Activated CD8-positive, alpha-beta T cell treated with anti-CD3 and anti-CD28 coated beads for 36 hours (primary cell): ENCODE data around the gene PIAS4. TPM values are rescaled to one million over a fixed set of nuclear protein-coding genes. Genes with fewer than 3 reads are reported as not detected.
"Not testable (repeated sequence)": the region's sequence is repeated elsewhere in the genome, so short reads cannot be mapped to it uniquely, and the experiment has no call there.

Experiments
- ATAC-seq: fragments of 200-7000 bp; cut with Tn5 transposase; one replicate; pipeline ENCODE4 v1.10.0; 2021; ENCODE audit warnings: mild to moderate bottlenecking, moderate library complexity
- CTCF ChIA-PET: fragments of 350-600 bp; sonication (Branson Sonifier 250); formaldehyde crosslinking; loops from one replicate; lab custom pipeline; 2021; ENCODE audit warnings: antibody characterized with exemption; lab: Charles Lee
- POLR2A ChIA-PET: fragments of 350-600 bp; sonication (Branson Sonifier 250); formaldehyde crosslinking; loops from one replicate; lab custom pipeline; 2021; ENCODE audit warnings: antibody characterized with exemption; lab: Charles Lee
- DNase-seq: peaks from one replicate; pipeline ENCODE4 v3.0.0-alpha.2; 2020
- H3K27ac Mint-ChIP-seq: one replicate; pipeline ENCODE4 v1.8.0; 2021; ENCODE audit warnings: mild to moderate bottlenecking, mixed read lengths
- H3K27me3 Mint-ChIP-seq: one replicate; pipeline ENCODE4 v1.8.0; 2021; ENCODE audit warnings: mixed read lengths
- H3K36me3 Mint-ChIP-seq: one replicate; pipeline ENCODE4 v1.8.0; 2021; ENCODE audit warnings: low read depth, mixed read lengths
- H3K4me1 Mint-ChIP-seq: one replicate; pipeline ENCODE4 v1.8.0; 2021; ENCODE audit warnings: low read depth, mixed read lengths
- H3K4me3 Mint-ChIP-seq: one replicate; pipeline ENCODE4 v1.8.0; 2021; ENCODE audit warnings: mild to moderate bottlenecking, moderate library complexity, mixed read lengths
- H3K9me3 Mint-ChIP-seq: one replicate; pipeline ENCODE4 v1.8.0; 2021; ENCODE audit warnings: mixed read lengths
- intact Hi-C: fragments of 100-400 bp; cut with micrococcal nuclease; formaldehyde crosslinking; loops from one replicate; pipeline ENCODE4 v1.10.0; 2022
- total RNA-seq, 2 experiments: library from RNA; stranded (reverse); gene quantifications; one replicate each; pipeline ENCODE4 v1.2.3, GENCODE V29; 2021
- TF ChIP-seq, protein P1 (sequence below): fragments of 200-600 bp; IDR thresholded peaks from one replicate; pipeline ENCODE4 v1.8.0; 2022; ENCODE audit warnings: antibody characterized with exemption, mild to moderate bottlenecking

The PIAS4 gene
- total RNA-seq, 2 experiments from 2014 or later = 22.2 TPM

DNA sequence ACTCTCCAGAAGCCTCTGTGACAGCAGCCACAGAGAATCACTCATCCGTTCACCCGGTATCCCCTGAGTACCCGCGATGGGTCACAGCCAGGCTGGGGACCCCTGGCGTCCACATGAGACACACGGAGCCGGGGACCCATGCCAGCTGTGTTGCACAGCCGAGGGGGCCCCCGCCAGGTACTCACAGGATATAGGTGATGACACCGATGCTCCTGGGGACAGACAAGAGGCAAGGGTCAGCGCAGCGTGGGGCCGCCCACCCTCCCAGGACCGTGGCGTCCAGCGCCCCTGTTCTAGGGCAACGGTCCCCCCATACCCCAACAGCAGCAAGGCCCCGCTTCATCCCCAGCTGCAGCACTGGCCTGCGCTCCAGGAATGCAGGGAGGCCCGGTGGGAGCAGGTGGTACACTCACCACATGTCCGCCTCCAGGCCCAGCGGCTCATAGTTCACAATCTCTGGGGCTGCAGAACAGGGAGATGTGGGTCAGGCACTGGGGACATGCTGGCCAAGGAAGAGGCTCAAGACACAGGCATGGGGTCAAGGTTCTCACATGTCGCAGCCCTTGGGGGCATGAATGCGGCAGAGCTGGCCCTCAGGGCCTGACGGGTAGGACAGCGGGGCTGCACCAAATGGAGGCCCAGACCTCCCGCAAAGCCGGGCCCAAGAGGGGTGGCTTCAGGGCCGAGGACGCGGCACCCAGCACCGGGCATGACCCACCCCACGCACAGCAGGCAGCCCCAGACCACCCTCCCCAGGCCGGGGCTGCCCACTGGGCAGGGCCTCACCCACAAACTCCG, 43.9 kb upstream of the PIAS4 start:
- Mint-ChIP-seq H3K4me1 (peaks cover 5% of the 10 kb centered on the region), H3K36me3 (peaks cover 10% of the 10 kb centered on the region), H3K27ac (no peak overlapping the region), H3K9me3 (no peaks in the 10 kb centered on the region), H3K4me3 (no peak overlapping the region), H3K27me3 (no peaks in the 10 kb centered on the region)
- TF ChIP-seq, protein P1, sequence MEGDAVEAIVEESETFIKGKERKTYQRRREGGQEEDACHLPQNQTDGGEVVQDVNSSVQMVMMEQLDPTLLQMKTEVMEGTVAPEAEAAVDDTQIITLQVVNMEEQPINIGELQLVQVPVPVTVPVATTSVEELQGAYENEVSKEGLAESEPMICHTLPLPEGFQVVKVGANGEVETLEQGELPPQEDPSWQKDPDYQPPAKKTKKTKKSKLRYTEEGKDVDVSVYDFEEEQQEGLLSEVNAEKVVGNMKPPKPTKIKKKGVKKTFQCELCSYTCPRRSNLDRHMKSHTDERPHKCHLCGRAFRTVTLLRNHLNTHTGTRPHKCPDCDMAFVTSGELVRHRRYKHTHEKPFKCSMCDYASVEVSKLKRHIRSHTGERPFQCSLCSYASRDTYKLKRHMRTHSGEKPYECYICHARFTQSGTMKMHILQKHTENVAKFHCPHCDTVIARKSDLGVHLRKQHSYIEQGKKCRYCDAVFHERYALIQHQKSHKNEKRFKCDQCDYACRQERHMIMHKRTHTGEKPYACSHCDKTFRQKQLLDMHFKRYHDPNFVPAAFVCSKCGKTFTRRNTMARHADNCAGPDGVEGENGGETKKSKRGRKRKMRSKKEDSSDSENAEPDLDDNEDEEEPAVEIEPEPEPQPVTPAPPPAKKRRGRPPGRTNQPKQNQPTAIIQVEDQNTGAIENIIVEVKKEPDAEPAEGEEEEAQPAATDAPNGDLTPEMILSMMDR = no peak
- ATAC-seq (no peak), DNase-seq (no peak)
- ChIA-PET POLR2A (interaction anchor here (1.0 to 1.4 kb wide), 3 partner anchors 8 to 21 kb away, joined by 3 to 4 read pairs (median 4); no protein-coding TSS in a partner anchor), CTCF (no interaction called here)
- intact Hi-C loops = no loop called here

DNA sequence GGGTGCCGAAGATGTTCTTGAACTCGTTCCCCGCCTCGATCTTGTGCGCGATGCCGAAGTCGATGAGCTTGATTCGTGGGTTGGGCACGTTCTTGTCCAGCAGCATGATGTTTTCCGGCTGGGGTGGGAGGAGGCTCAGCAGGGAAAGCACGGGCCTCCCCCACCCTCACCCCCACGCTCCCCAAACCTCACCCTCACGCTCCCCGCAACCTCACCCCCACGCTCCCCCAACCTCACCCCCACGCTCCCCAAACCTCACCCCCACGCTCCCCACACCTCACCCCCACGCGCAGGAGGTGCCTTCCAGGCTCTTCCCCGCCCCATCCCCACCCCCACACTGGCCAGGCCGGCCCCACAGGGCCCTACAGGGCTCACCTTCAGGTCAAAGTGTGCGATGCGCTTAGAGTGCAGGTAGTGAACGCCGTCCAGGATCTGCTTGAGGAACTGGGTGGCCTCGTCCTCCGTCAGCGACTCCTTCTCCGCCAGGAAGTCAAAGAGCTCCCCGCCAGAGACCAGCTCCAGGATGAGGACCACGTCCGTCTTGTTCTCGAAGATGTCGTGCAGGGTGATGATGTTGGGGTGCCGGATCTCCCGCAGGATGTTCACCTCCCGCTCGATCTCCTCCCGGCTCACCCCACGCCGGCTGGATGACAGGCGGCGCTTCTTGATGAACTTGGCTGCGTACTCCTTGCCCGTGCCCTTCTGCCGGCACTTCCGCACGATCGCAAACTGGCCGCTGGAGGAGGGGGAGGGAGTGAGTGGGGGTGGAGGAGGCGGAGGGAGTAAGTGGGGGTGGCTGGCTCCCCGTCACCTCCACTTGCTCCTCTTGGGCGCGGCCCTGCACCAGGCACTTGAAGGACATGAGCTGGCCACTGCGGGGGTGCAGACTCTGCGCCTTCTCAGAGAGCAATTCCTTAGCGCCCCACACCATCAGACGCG, 43.0 kb upstream of the PIAS4 start:
- ATAC-seq (no peak), DNase-seq (no peak)
- Mint-ChIP-seq H3K4me1 (peaks cover 9% of the 10 kb centered on the region), H3K27me3 (no peaks in the 10 kb centered on the region), H3K36me3 (peaks cover 12% of the 10 kb centered on the region), H3K9me3 (no peaks in the 10 kb centered on the region), H3K27ac (no peak overlapping the region), H3K4me3 (no peak overlapping the region)
- TF ChIP-seq, protein P1 = no peak
- ChIA-PET CTCF (no interaction called here), POLR2A (interaction anchor here (1.0 to 1.4 kb wide), 2 partner anchors 18 to 21 kb away, joined by 3 to 4 read pairs; partner anchors contain the start of gene EEF2)
- intact Hi-C loops = no loop called here

DNA sequence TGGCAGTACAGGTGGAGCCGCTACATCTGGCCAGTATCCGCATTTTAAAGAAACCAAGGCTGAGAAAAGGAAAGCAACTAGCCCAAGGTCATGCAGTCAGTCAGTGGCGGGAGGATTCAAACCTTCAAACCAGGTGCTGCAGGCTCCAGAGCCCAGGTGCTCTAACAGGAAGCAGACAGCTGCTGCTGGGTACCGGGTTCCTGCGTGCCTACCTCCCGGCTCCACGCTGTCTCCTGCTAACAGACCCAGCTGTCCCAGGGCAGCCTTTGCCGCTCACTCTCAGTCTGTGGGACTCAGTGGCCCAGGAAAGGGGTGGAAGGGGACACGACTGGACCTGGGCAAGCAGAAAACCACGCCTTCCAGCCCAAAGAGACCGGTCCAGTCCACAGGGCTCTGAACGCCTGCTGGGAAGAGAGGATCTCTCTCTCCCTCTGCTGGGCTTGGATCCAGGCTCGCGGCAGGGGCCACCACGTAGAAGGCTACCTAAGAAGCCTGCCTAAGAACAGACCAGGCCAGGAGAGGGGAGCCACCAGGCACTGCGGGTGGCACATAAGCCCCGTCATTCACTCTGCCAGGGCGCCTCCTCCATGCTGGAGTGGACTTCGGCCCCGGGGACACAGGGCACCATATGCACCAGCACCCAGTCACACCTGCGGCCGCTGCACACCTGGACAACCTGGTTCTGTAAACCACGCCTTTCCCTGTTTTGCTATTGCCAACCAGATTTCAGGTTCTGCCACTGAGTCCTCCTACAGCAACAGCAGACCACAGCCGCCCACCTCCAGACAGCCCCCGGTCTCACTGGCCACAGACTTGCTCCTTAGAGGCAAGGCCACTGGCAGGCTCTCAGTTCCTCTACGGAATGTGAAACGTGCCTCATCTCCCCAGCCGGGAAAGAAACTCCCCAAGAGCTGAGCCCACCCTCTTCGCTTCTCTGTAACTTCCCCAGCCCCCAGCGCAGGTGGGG, 41.2 kb upstream of the PIAS4 start:
- TF ChIP-seq, protein P1 = no peak
- CTCF ChIA-PET = no interaction called here
- intact Hi-C loops = no loop called here
- POLR2A ChIA-PET = interaction anchor here (1.4 to 3.3 kb wide), 2 partner anchors 18 to 19 kb away, joined by 4 to 22 read pairs; partner anchors contain the start of gene EEF2
- Mint-ChIP-seq H3K27ac (no peak overlapping the region), H3K4me1 (peaks cover 22% of the 10 kb centered on the region), H3K9me3 (no peaks in the 10 kb centered on the region), H3K4me3 (no peak overlapping the region), H3K27me3 (no peaks in the 10 kb centered on the region), H3K36me3 (peaks cover 13% of the 10 kb centered on the region)
- DNase-seq (no peak), ATAC-seq (no peak)

DNA sequence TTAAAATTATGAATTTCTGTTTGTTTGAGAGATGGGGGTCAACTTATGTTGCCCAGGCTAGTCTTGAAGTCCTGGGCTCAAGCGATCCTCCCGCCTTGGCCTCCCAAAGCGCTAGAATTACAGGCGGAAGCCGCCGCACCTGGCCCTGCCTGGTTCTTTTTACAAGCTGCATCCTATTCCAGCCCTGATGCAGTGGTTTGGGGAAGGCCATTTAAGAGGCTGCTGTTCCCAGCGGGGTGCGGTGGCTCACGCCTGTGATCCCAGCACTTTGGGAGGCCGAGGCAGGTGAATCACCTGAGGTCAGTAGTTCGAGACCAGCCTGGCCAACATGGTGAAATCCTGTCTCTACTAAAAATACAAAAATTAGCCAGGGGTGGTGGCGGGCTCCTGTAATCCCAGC, 39.6 kb upstream of the PIAS4 start:
- Mint-ChIP-seq H3K4me1 (peaks cover 24% of the 10 kb centered on the region), H3K36me3 (peaks cover 10% of the 10 kb centered on the region)
- H3K4me3 Mint-ChIP-seq, ATAC-seq, H3K27ac Mint-ChIP-seq, DNase-seq, H3K9me3 Mint-ChIP-seq, intact Hi-C loops, H3K27me3 Mint-ChIP-seq: not testable (repeated sequence)
- POLR2A ChIA-PET = interaction anchor here (1.6 to 3.3 kb wide), 3 partner anchors 9 to 17 kb away, joined by 6 to 22 read pairs (median 12); partner anchors contain the start of gene EEF2
- CTCF ChIA-PET = interaction anchor here (0.7 kb wide), 1 partner anchor 1019 kb away, joined by 3 read pairs; no protein-coding TSS in a partner anchor
